Stimulated activated CD4-positive, alpha-beta T cell treated with anti-CD3 and anti-CD28 coated beads, Interleukin-2, amount 100 ng/mL, for 48 hours (primary cell): ENCODE data around the gene POU2F2.
"Not testable (repeated sequence)": the region's sequence is repeated elsewhere in the genome, so short reads cannot be mapped to it uniquely, and the experiment has no call there.

ENCODE experiments used
- DNase-seq, 2 donors: peaks; one replicate each; pipeline ENCODE4 v3.0.0-alpha.2; 2020

POU2F2 gene

GRCh38 chr19:42054205-42054604 is 78.0 kb downstream of the POU2F2 start:
- DNase-seq, result no peak

GRCh38 chr19:42053037-42053935 is 79.0 kb downstream of the POU2F2 start:
- no peak for DNase-seq

GRCh38 chr19:42052241-42052863 is 79.9 kb downstream of the POU2F2 start:
- no peak for DNase-seq

GRCh38 chr19:42051166-42052115 is 80.8 kb downstream of the POU2F2 start:
- DNase-seq, result peak; percentile 24 to 29

GRCh38 chr19:42048992-42049391 is 83.3 kb downstream of the POU2F2 start:
- no peak for DNase-seq

GRCh38 chr19:42045575-42045974 is 86.7 kb downstream of the POU2F2 start:
- no peak for DNase-seq

GRCh38 chr19:42042455-42043170 is 89.6 kb downstream of the POU2F2 start:
- no peak for DNase-seq

- not testable (repeated sequence) for DNase-seq
Observed at GRCh38 chr19:42040491-42040890, 91.8 kb downstream of the POU2F2 start.

- DNase-seq, result no peak
Observed at GRCh38 chr19:42040031-42040430, 92.2 kb downstream of the POU2F2 start.

- no peak for DNase-seq
Observed at GRCh38 chr19:42038666-42039065, 93.6 kb downstream of the POU2F2 start.

- no peak for DNase-seq
Observed at GRCh38 chr19:42037649-42038048, 94.6 kb downstream of the POU2F2 start.
